GM19239 (cell line): Measurements from ENCODE around the gene KDM2B.
"Not testable (repeated sequence)": the region's sequence is repeated elsewhere in the genome, so short reads cannot be mapped to it uniquely, and the experiment has no call there.

ENCODE experiments used
- DNase-seq: peaks from one replicate; pipeline ENCODE4 v3.0.0; 2011; ENCODE audit warnings: low spot score; ENCODE audit not compliant: insufficient read length
- FAIRE-seq: peaks from 2 replicates; lab custom pipeline; 2011; peaks lifted over from hg19 to GRCh38; lab: Jason Lieb, UNC

The KDM2B gene

DNA sequence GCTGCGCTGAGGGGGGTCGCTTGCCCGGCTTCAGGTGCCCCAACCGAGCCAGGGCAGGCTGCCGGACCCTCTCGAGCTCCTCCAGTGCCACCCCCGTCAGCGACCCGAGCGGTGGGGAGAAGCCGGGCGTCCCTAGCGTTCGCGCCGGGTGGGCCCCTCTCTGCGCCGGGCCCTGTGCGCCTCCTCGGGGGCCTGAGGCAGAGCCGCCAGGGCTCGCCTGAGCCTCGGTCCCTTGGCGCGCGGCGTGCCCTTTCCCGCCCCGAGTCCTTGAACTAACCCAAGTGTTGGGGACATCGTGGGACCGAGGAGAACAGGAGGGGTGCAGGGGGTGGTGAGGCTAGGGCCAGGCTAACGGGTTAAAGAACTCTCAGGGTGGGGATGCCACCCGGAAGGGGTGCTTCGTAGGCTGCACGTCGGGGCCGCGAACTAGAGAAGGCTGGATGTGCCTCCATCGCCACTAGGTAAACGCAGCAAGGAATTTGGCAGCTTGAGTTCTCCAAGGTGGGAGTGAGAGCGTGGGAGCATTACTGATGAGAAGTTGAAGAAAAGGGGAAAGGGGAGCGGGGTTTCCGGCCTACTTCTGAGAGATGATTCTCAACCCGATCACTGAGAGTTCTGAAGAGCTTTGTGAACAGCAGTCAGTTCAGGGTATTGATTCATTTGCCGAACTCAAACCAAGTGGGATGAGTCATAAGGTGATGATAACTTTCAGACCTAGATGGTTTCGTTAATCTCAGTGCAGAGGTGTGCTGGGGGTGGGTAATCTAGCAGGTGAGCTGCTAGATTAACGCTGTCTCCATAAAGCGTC is 180.3 kb downstream of the KDM2B start:
- FAIRE-seq (peak; percentile 98), DNase-seq (peak; percentile 40)

GRCh38 chr12:121399391-121400331 is 181.2 kb downstream of the KDM2B start, which contains the start of gene RNF34:
RNF34 (plus strand) TSS chr12:121400118; CDS start chr12:121400213, 95 bp downstream.
- peak; percentile 98 for FAIRE-seq
- peak; percentile 85 for DNase-seq

GRCh38 chr12:121398355-121398754 is 182.5 kb downstream of the KDM2B start:
- DNase-seq (no peak), FAIRE-seq (no peak)

GRCh38 chr12:121397521-121397920 is 183.3 kb downstream of the KDM2B start:
- FAIRE-seq (no peak), DNase-seq (no peak)

- DNase-seq (no peak), FAIRE-seq (no peak)
Measured at GRCh38 chr12:121392325-121392716, 188.5 kb downstream of the KDM2B start.

GRCh38 chr12:121391619-121392324 is 189.1 kb downstream of the KDM2B start:
- DNase-seq: peak; percentile 32
- FAIRE-seq: peak; percentile 93

- no peak for FAIRE-seq
- no peak for DNase-seq
Measured at GRCh38 chr12:121390856-121391255, 190.0 kb downstream of the KDM2B start.

GRCh38 chr12:121388421-121388981 is 192.3 kb downstream of the KDM2B start:
- no peak for DNase-seq
- FAIRE-seq: no peak

GRCh38 chr12:121384891-121385290 is 195.9 kb downstream of the KDM2B start:
- not testable (repeated sequence) for FAIRE-seq, DNase-seq

DNA sequence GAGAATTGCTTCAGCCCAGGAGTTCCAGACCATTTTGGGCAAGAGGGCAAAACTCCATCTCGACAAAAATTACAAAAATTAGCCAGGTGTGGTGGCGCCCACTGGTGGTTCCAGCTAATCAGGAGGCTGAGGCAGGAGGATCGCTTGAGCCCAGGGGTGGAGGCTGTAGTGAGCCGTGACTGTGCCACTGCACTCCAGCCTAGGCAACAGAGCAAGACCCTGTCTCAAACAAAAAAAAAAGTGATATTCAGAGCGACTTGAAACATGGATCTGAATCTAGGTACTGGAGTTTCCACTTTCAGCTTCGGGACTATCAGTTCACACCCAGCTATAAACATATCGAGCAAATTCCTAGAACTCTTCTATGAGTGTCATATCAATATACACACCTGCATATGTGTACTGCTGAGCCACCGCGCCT is 197.2 kb downstream of the KDM2B start:
- no peak for FAIRE-seq
- DNase-seq: no peak

- DNase-seq: no peak
- FAIRE-seq: no peak
Measured at GRCh38 chr12:121379945-121380344, 200.9 kb downstream of the KDM2B start.
